ENCODE data around the gene TFIP11.

The TFIP11 gene

DNA sequence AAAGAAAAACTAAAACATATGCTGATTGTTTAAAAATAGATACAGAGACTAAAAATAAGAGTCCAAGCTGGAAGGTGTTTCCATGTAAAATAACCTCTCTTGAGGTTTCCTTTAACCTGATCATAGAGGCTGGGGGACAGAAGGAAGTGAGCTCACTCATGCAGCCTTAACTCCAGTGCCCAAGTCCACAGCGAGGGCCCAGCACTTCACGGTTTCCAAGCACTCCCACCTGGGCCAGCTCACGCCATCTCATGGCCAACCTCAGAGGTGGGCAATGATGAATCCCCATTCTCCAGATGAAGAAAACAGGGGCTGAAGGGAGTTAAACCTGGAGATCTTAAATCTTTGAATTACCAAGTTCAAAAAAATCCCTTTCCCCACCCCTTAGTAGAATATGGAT is 14.9 kb upstream of the TFIP11 start:
- H3K27ac ChIP-seq (replicated peaks) = no peak overlapping the region

DNA sequence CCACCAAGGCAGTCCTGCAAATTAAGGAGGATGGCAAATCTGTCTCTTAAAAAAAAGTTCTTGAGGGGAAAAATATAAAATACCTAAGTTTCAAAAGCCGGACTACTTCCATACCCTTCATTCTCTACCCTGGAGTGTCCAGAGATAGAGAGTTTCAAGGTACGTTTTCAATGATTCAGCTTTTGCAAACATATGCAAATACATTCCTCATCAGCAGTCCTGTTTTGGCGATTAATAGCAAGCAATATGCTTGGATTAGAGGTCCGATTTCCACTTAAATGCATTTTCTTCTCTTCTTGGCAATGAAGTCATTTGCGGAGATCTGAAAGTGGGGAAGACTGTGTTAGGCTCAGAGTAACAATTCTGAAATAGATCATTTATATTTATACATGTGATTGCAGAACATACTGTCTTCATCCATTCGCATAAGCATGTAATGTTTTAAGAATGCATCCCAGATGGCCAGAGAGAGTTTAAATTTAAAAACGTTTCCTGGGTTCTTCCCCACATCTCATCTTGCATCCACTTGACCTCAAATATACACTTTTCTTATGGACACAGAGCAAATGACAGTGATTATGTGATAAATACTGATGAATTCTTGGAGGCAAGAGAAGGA is 13.8 kb upstream of the TFIP11 start:
- H3K4me3 ChIP-seq (replicated peaks; ENCODE audit: insufficient read depth, low read length) = no peak overlapping the region
- TF ChIP-seq GABPA (IDR thresholded peaks at IDR 0.05; ENCODE audit: low read depth) = no peak
- no peak for TF ChIP-seq SPI1 (IDR thresholded peaks at IDR 0.05; ENCODE audit: borderline replicate concordance, low read depth)
- H3K27me3 ChIP-seq (ENCODE audit: insufficient read depth, poor library complexity, severe bottlenecking) = no peaks in the 10 kb centered on the region
- DNase-seq (ENCODE audit: low read depth in 1 of 2, low spot score in 1 of 2) = no peak
- H3K27ac ChIP-seq (replicated peaks) = no peak overlapping the region

More for the DNA sequence above, 14.9 kb upstream of the TFIP11 start:
- H3K4me3 ChIP-seq (replicated peaks; ENCODE audit: insufficient read depth, low read length) = no peak overlapping the region
- DNase-seq (ENCODE audit: low read depth in 1 of 2, low spot score in 1 of 2) = no peak
- H3K27me3 ChIP-seq (ENCODE audit: insufficient read depth, poor library complexity, severe bottlenecking) = no peaks in the 10 kb centered on the region
- TF ChIP-seq GABPA (IDR thresholded peaks at IDR 0.05; ENCODE audit: low read depth) = no peak
- TF ChIP-seq SPI1 (IDR thresholded peaks at IDR 0.05; ENCODE audit: borderline replicate concordance, low read depth) = no peak
- TF ChIP-seq, protein P1, sequence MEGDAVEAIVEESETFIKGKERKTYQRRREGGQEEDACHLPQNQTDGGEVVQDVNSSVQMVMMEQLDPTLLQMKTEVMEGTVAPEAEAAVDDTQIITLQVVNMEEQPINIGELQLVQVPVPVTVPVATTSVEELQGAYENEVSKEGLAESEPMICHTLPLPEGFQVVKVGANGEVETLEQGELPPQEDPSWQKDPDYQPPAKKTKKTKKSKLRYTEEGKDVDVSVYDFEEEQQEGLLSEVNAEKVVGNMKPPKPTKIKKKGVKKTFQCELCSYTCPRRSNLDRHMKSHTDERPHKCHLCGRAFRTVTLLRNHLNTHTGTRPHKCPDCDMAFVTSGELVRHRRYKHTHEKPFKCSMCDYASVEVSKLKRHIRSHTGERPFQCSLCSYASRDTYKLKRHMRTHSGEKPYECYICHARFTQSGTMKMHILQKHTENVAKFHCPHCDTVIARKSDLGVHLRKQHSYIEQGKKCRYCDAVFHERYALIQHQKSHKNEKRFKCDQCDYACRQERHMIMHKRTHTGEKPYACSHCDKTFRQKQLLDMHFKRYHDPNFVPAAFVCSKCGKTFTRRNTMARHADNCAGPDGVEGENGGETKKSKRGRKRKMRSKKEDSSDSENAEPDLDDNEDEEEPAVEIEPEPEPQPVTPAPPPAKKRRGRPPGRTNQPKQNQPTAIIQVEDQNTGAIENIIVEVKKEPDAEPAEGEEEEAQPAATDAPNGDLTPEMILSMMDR (IDR thresholded peaks at IDR 0.05; ENCODE audit: insufficient read depth, low read length) = no peak
- no peak for TF ChIP-seq POLR2AphosphoS5 (IDR thresholded peaks at IDR 0.05; ENCODE audit: low read depth)
- TF ChIP-seq, protein P2, sequence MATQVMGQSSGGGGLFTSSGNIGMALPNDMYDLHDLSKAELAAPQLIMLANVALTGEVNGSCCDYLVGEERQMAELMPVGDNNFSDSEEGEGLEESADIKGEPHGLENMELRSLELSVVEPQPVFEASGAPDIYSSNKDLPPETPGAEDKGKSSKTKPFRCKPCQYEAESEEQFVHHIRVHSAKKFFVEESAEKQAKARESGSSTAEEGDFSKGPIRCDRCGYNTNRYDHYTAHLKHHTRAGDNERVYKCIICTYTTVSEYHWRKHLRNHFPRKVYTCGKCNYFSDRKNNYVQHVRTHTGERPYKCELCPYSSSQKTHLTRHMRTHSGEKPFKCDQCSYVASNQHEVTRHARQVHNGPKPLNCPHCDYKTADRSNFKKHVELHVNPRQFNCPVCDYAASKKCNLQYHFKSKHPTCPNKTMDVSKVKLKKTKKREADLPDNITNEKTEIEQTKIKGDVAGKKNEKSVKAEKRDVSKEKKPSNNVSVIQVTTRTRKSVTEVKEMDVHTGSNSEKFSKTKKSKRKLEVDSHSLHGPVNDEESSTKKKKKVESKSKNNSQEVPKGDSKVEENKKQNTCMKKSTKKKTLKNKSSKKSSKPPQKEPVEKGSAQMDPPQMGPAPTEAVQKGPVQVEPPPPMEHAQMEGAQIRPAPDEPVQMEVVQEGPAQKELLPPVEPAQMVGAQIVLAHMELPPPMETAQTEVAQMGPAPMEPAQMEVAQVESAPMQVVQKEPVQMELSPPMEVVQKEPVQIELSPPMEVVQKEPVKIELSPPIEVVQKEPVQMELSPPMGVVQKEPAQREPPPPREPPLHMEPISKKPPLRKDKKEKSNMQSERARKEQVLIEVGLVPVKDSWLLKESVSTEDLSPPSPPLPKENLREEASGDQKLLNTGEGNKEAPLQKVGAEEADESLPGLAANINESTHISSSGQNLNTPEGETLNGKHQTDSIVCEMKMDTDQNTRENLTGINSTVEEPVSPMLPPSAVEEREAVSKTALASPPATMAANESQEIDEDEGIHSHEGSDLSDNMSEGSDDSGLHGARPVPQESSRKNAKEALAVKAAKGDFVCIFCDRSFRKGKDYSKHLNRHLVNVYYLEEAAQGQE (IDR thresholded peaks at IDR 0.05; ENCODE audit: insufficient replicate concordance, low read depth) = no peak

DNA sequence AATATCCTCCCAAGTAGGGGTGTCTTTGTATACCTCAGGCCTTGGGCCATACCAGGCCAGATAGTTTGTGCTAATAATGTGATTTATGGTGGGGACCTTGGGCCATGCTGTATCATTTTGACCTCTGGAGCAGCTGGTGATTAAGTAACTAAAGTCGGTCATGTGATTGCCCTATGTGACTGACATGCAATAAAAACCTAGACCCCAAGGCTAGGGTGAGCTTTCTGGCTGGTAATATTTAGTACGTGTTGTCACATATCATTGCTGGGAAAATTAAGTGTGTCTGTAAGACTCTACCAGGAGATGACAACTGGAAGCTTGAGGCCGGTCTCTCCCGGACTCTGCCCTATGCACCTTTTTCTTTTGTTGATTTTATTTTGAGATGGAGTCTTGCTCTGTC is 12.6 kb upstream of the TFIP11 start:
- Histone ChIP-seq H3K4me3 (replicated peaks; ENCODE audit: insufficient read depth, low read length) (no peak overlapping the region), H3K27ac (replicated peaks) (no peak overlapping the region), H3K27me3 (ENCODE audit: insufficient read depth, poor library complexity, severe bottlenecking) (no peaks in the 10 kb centered on the region)
- TF ChIP-seq, protein P2 (IDR thresholded peaks at IDR 0.05; ENCODE audit: insufficient replicate concordance, low read depth) = no peak
- no peak for TF ChIP-seq GABPA (IDR thresholded peaks at IDR 0.05; ENCODE audit: low read depth)
- no peak for TF ChIP-seq SPI1 (IDR thresholded peaks at IDR 0.05; ENCODE audit: borderline replicate concordance, low read depth)
- no peak for TF ChIP-seq POLR2AphosphoS5 (IDR thresholded peaks at IDR 0.05; ENCODE audit: low read depth)
- TF ChIP-seq, protein P1 (IDR thresholded peaks at IDR 0.05; ENCODE audit: insufficient read depth, low read length) = no peak
- DNase-seq (ENCODE audit: low read depth in 1 of 2, low spot score in 1 of 2) = no peak

DNA sequence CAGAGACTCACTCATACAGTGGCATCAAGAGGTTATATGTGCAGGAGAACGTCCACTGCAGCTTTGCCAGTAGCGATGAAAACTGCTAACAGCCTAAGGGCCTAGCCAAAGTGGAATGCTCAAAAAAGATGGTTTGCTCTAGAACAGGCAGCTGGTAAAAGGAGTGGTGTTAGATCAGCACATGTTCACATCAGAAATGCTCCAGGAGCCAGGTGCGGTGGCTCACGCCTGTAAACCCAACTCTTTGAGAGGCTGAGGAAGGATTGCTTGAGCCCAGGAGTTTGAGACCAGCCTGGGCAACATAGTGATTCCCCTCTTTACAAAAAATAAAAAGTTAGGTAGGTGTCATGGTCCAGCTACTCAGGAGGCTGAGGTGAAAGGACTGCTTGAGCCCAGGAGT is 10.3 kb upstream of the TFIP11 start:
- no peak for DNase-seq (ENCODE audit: low read depth in 1 of 2, low spot score in 1 of 2)
- no peaks in the 10 kb centered on the region for H3K27me3 ChIP-seq (ENCODE audit: insufficient read depth, poor library complexity, severe bottlenecking)
- H3K4me3 ChIP-seq (replicated peaks; ENCODE audit: insufficient read depth, low read length) = no peak overlapping the region
- no peak overlapping the region for H3K27ac ChIP-seq (replicated peaks)
- TF ChIP-seq POLR2AphosphoS5 (IDR thresholded peaks at IDR 0.05; ENCODE audit: low read depth) (no peak), SPI1 (IDR thresholded peaks at IDR 0.05; ENCODE audit: borderline replicate concordance, low read depth) (no peak), GABPA (IDR thresholded peaks at IDR 0.05; ENCODE audit: low read depth) (no peak)
- TF ChIP-seq, protein P1 (IDR thresholded peaks at IDR 0.05; ENCODE audit: insufficient read depth, low read length) = no peak
- TF ChIP-seq, protein P2 (IDR thresholded peaks at IDR 0.05; ENCODE audit: insufficient replicate concordance, low read depth) = no peak

Data from HL-60 (cell line).